OCI-LY7 (cell line): ENCODE measurements around the gene BMP8B.
"Not testable (repeated sequence)": the region's sequence is repeated elsewhere in the genome, so short reads cannot be mapped to it uniquely, and the experiment has no call there.

ENCODE experiments used
- CTCF ChIP-seq: fragments of 200-600 bp; sonication (generic); conservative IDR thresholded peaks from 2 replicates; pipeline ENCODE4 v1.5.1; 2014; ENCODE audit warnings: mild to moderate bottlenecking, antibody characterized with exemption, low read length, moderate library complexity, mixed read lengths
- EZH2phosphoT487 ChIP-seq: fragments of 200-600 bp; sonication (generic); IDR thresholded peaks from 2 replicates; pipeline ENCODE4 v1.6.1; 2018; ENCODE audit warnings: low read depth, borderline replicate concordance, mild to moderate bottlenecking, mixed run types, antibody characterized with exemption, low read length, moderate library complexity, mixed read lengths

- TF ChIP-seq CTCF, EZH2phosphoT487: not testable (repeated sequence)
Measured at GRCh38 chr1:39763619-39764374, 24.9 kb downstream of the BMP8B start.
